K562 treated with DMSO at 1 percent for 4 hours (cell line): ENCODE results near the gene AIMP1. TPM values are rescaled to one million over a fixed set of nuclear protein-coding genes. Genes with fewer than 3 reads are reported as not detected.

Experiments
- total RNA-seq: library from RNA; unstranded; fragments of 300-600 nt; gene quantifications from 2 replicates; pipeline ENCODE4 v1.2.3, GENCODE V29; 2022; ENCODE audit not compliant: insufficient read depth

The AIMP1 gene
- 23.3 and 25.3 TPM in 2 replicates for total RNA-seq

GRCh38 chr4:106315968-106316772 is at the start of gene AIMP1, which contains the start of gene TBCK:
Gene AIMP1 (plus strand): TSS chr4:106316550. CDS start chr4:106325010, 8,460 bp downstream.
Gene TBCK (minus strand): TSS chr4:106316209. CDS start chr4:106308960, 7,249 bp downstream.

GRCh38 chr4:106368678-106369077 is 52.3 kb downstream of the AIMP1 start, which contains the start of gene GIMD1:
Gene GIMD1 (minus strand): TSS chr4:106368778. CDS start chr4:106367435, 1,343 bp downstream.

Other genes starting within 250 kb of the AIMP1 start
- gene TBCK, start 341 bp upstream of the AIMP1 start, total RNA-seq, result 4.5 and 5.9 TPM in 2 replicates
- gene GIMD1, start 52.2 kb downstream of the AIMP1 start, total RNA-seq, result not detected in 2 replicates